Measurements from ENCODE around the gene SAMD1. TPM values are rescaled to one million over a fixed set of nuclear protein-coding genes. Genes with fewer than 3 reads are reported as not detected.

The SAMD1 gene
- polyA plus RNA-seq, 1 experiment = 9.2 TPM

DNA sequence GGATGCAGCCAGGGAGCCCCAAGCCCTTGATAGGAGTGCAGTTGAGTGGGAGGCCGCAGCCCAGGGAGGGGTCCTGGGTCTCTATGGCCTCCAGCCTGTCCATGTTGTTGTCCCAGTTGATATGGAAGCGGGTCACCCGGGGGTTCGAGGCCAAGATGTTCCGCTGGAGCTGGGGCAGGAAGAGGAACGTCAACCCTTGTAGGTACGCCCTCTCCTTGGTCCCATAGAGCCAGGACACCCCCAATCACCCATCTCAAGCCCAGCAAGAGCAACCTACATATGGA lies 29.9 kb upstream of the SAMD1 start:
- TF ChIP-seq, protein P1, sequence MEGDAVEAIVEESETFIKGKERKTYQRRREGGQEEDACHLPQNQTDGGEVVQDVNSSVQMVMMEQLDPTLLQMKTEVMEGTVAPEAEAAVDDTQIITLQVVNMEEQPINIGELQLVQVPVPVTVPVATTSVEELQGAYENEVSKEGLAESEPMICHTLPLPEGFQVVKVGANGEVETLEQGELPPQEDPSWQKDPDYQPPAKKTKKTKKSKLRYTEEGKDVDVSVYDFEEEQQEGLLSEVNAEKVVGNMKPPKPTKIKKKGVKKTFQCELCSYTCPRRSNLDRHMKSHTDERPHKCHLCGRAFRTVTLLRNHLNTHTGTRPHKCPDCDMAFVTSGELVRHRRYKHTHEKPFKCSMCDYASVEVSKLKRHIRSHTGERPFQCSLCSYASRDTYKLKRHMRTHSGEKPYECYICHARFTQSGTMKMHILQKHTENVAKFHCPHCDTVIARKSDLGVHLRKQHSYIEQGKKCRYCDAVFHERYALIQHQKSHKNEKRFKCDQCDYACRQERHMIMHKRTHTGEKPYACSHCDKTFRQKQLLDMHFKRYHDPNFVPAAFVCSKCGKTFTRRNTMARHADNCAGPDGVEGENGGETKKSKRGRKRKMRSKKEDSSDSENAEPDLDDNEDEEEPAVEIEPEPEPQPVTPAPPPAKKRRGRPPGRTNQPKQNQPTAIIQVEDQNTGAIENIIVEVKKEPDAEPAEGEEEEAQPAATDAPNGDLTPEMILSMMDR (IDR thresholded peaks at IDR 0.05; ENCODE audit: insufficient read depth, low read depth, low read length) = no peak
- no peak overlapping the region for H3K4me3 ChIP-seq (ENCODE audit: low read depth, low read length)
- H3K27me3 ChIP-seq (ENCODE audit: control insufficient read depth, insufficient read depth, low read length) = no peaks in the 10 kb centered on the region
- ChIA-PET CTCF (no interaction called here), POLR2A (no interaction called here)
- DNase-seq (ENCODE audit: low read depth) = no peak
- H3K36me3 ChIP-seq (ENCODE audit: control insufficient read depth, insufficient read depth, low read length) = no peaks in the 10 kb centered on the region

DNA sequence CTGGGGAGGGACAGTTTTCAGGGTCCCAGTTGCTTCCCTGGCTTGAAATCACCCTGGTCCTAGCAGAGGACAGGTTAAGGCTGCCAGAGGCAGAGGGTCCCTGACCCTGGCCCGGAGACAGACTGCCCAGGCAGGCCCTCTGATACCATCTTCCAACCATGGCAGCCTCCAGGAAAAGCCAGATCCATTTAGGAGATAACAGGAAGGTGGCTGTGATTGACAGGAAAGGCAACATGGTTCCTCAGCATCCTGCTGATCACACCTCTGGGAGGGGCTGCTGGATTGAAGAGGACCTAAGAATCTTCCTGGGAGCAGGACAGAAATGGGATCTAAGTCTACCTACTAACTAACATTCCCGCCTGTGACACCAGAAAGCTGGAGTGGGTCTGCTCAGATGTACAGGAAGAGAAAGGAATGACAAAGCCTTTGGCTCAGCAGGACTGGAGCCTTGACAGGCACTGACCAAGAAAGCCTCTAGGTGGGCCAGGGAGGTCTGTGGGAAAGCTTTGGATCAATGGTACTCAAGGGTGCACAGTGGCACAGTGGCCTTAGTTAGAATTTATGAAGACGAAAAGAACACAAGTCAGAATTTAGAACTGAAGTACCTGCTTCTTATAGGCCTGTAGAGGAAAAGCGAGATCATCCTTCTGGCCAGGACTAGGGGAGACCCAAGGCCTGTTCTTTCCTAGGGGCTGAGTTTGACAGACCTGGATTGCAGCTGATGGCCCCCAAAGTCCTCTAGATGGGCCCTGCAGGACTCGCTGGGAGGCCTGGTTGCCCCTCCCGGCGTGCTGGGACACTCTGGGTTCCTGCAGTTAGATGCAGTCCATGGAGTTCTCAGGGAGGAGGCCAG lies 29.3 kb upstream of the SAMD1 start:
- CTCF ChIA-PET = interaction anchor here (1.3 kb wide), 1 partner anchor 17 kb away, joined by 4 read pairs; the partner anchor contains the start of gene ASF1B
- POLR2A ChIA-PET = no interaction called here
- TF ChIP-seq, protein P1 (IDR thresholded peaks at IDR 0.05; ENCODE audit: insufficient read depth, low read depth, low read length) = no peak

DNA sequence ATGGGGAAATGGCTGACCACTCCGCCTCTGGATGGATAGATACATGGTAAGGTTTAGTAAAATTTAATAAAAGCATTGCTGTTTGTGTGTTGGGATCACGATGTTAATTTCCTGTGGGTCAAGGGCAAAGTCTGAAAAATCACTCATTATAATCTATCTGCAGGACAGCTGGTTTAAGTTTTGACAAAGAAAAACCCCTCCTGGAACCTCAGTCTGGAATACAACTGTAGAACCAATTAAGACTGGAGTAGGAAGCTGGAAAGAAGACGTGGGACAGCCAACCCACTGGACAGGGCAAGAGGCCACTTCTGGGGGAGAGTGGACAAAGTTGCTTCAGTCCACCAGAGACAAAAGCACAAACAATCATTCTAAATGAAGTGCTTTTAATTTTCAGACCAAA lies 28.6 kb upstream of the SAMD1 start:
- CTCF ChIA-PET = interaction anchor here (1.0 to 1.3 kb wide), 2 partner anchors 18 to 46 kb away, joined by 3 to 4 read pairs; partner anchors contain the start of genes ASF1B and MISP3
- no peak for DNase-seq (ENCODE audit: low read depth)
- TF ChIP-seq, protein P1 (IDR thresholded peaks at IDR 0.05; ENCODE audit: insufficient read depth, low read depth, low read length) = no peak
- POLR2A ChIA-PET = no interaction called here
- Histone ChIP-seq H3K27me3 (ENCODE audit: control insufficient read depth, insufficient read depth, low read length) (no peaks in the 10 kb centered on the region), H3K36me3 (ENCODE audit: control insufficient read depth, insufficient read depth, low read length) (no peaks in the 10 kb centered on the region), H3K4me3 (ENCODE audit: low read depth, low read length) (peak overlapping the region; percentile 4; the same call in 1 of the 2 replicates)

More for the DNA sequence above, 29.3 kb upstream of the SAMD1 start:
- no peak overlapping the region for H3K4me3 ChIP-seq (ENCODE audit: low read depth, low read length)
- no peaks in the 10 kb centered on the region for H3K27me3 ChIP-seq (ENCODE audit: control insufficient read depth, insufficient read depth, low read length)
- no peaks in the 10 kb centered on the region for H3K36me3 ChIP-seq (ENCODE audit: control insufficient read depth, insufficient read depth, low read length)
- no peak for DNase-seq (ENCODE audit: low read depth)

DNA sequence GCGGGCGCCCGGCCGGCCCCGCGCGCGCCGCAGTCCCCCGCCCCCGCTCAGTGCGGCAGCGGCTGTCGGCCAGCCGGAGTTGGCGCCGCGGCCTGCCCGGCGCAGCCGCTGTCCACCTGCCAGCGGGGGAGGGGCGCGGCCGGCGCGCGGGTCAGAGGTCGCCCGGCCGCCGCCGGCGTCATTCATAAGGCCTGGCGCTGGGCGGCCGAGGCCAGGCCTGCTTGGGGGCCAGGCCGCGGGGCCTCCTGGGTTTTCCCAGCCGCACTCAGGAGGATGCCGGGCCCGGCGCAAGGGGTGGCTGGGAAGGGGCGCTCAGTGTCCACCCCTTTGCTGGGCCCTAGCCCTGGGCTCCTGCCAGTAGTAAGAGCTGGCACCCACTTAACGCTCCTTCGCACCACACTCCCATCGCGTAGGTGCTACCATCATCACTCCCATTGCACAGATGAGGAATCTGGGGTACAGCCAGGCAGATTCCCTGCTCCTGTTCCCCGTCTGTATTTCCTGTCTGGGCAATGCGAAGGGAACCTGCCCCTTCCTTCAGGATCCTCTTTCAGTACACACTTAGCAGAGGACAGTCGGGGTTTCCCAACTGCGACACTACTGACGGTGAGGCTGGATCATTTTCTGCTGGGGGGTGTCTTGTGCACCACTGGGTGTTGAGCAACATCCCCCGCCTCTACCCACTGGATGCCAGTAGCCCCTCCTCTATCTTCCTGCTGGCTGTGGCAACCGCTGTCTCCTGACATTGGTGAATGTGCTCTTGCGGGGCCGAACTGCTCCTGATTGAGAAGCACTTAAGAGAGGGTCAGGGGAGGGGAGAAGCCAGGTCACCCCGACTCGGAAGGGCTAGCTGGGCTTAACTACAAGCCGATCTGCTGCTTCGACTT lies 27.9 kb upstream of the SAMD1 start:
- ChIA-PET POLR2A (no interaction called here), CTCF (interaction anchor here (1.0 to 1.3 kb wide), 5 partner anchors 11 to 45 kb away, joined by 3 to 4 read pairs (median 4); partner anchors contain the start of genes ASF1B and MISP3)
- Histone ChIP-seq H3K36me3 (ENCODE audit: control insufficient read depth, insufficient read depth, low read length) (no peaks in the 10 kb centered on the region), H3K4me3 (ENCODE audit: low read depth, low read length) (peak overlapping the region; percentile 44), H3K27me3 (ENCODE audit: control insufficient read depth, insufficient read depth, low read length) (no peaks in the 10 kb centered on the region)
- peak; percentile 41 for DNase-seq (ENCODE audit: low read depth)
- TF ChIP-seq, protein P1 (IDR thresholded peaks at IDR 0.05; ENCODE audit: insufficient read depth, low read depth, low read length) = no peak

DNA sequence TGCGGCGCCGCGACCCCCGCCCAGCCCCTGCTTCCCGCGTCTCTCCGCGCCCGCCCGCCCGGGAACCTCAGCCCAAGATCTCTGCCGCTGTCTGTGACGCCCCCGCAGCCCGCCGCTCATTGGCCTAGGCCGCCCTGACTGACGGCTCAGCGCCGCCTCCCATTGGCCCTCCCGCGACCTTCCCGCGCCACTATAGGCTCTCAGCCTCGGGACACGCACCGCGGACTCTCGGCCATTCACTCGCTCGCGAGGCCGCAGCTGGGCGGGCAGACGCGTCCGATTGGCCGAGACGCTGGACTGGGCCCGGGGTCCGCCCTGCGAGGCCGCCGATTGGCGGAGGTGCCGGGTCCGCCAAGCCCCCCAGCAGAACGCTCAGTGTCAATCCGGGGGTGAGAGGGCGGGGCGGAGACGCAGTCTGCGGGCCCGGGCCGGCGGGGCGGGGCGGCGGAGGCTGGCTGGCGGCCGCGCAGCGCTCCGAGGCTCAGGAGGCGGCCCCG lies 27.2 kb upstream of the SAMD1 start, which contains the start of gene PRKACA:
Gene PRKACA, minus strand, starts transcription at position 95 of the 497 bp plus-strand sequence. CDS start 215 bp downstream, outside the sequence.
- TF ChIP-seq, protein P1 (IDR thresholded peaks at IDR 0.05; ENCODE audit: insufficient read depth, low read depth, low read length) = no peak
- peak; percentile 92 for DNase-seq (ENCODE audit: low read depth)
- H3K36me3 ChIP-seq (ENCODE audit: control insufficient read depth, insufficient read depth, low read length) = no peaks in the 10 kb centered on the region
- H3K4me3 ChIP-seq (ENCODE audit: low read depth, low read length) = peak within 1 kb of the TSS; percentile 85
- POLR2A ChIA-PET = no interaction called here
- CTCF ChIA-PET = interaction anchor here (1.0 to 1.3 kb wide), 4 partner anchors 11 to 86 kb away, joined by 3 to 4 read pairs (median 4); partner anchors contain the start of gene IL27RA
- no peaks in the 10 kb centered on the region for H3K27me3 ChIP-seq (ENCODE audit: control insufficient read depth, insufficient read depth, low read length)
